Activated T-helper 17 cell treated with anti-CD3 and anti-CD28 coated beads, Interleukin-2, amount 50 U/mL, for 72 hours (primary cell): ENCODE results near the gene PAIP1. TPM values are rescaled to one million over a fixed set of nuclear protein-coding genes. Genes with fewer than 3 reads are reported as not detected.
"Not testable (repeated sequence)": the region's sequence is repeated elsewhere in the genome, so short reads cannot be mapped to it uniquely, and the experiment has no call there.

Experiments
- ATAC-seq: fragments of 150-1000 bp; cut with Tn5 transposase; replicated peaks from 2 replicates; pipeline ENCODE4 v1.10.0; 2021; ENCODE audit warnings: mild to moderate bottlenecking, moderate library complexity
- H3K27ac Mint-ChIP-seq: one replicate; pipeline ENCODE4 v1.8.0; 2022; ENCODE audit warnings: mixed read lengths
- H3K27me3 Mint-ChIP-seq: one replicate; pipeline ENCODE4 v1.8.0; 2022; ENCODE audit warnings: mixed read lengths
- H3K36me3 Mint-ChIP-seq: one replicate; pipeline ENCODE4 v1.8.0; 2022; ENCODE audit warnings: low read depth, mild to moderate bottlenecking, mixed read lengths
- H3K4me1 Mint-ChIP-seq: one replicate; pipeline ENCODE4 v1.8.0; 2022; ENCODE audit warnings: mixed read lengths
- H3K4me3 Mint-ChIP-seq: one replicate; pipeline ENCODE4 v1.8.0; 2022; ENCODE audit warnings: mild to moderate bottlenecking, mixed read lengths
- H3K9me3 Mint-ChIP-seq: one replicate; pipeline ENCODE4 v1.8.0; 2022; ENCODE audit warnings: mixed read lengths
- total RNA-seq, 2 donors: library from RNA; stranded (reverse); gene quantifications; one replicate each; pipeline ENCODE4 v1.2.3, GENCODE V29; 2022

PAIP1 gene
- total RNA-seq: 10 to 100 TPM; 28.3 to 43.6 TPM

GRCh38 chr5:43556857-43557542, at the start of gene PAIP1:
Gene PAIP1, minus strand, starts transcription at chr5:43557077. Its CDS starts 231 bp downstream, at chr5:43556846.
- Mint-ChIP-seq H3K27ac (peak within 1 kb of the TSS; percentile 96), H3K4me3 (no peak within 1 kb of the TSS), H3K4me1 (peaks cover 12% of the 10 kb centered on the region), H3K9me3 (no peaks in the 10 kb centered on the region), H3K36me3 (peaks cover 6% of the 10 kb centered on the region), H3K27me3 (no peaks in the 10 kb centered on the region)
- peak; percentile 74 for ATAC-seq

GRCh38 chr5:43606351-43606750, 49.5 kb upstream of the PAIP1 start:
- peaks cover 65% of the 10 kb centered on the region for H3K36me3 Mint-ChIP-seq
- peak overlapping the region; percentile 58 for H3K27ac Mint-ChIP-seq
- no peak for ATAC-seq
- no peaks in the 10 kb centered on the region for H3K9me3 Mint-ChIP-seq
- H3K4me3 Mint-ChIP-seq: no peak overlapping the region
- peaks cover 18% of the 10 kb centered on the region for H3K4me1 Mint-ChIP-seq
- H3K27me3 Mint-ChIP-seq: no peaks in the 10 kb centered on the region

- H3K27me3 Mint-ChIP-seq: no peaks in the 10 kb centered on the region
- no peaks in the 10 kb centered on the region for H3K9me3 Mint-ChIP-seq
- H3K27ac Mint-ChIP-seq: no peak overlapping the region
- peaks cover 49% of the 10 kb centered on the region for H3K36me3 Mint-ChIP-seq
- H3K4me1 Mint-ChIP-seq: peaks cover 18% of the 10 kb centered on the region
- peak overlapping the region; percentile 94 for H3K4me3 Mint-ChIP-seq
- ATAC-seq: no peak
Observed at GRCh38 chr5:43604699-43605098, 47.8 kb upstream of the PAIP1 start.

- Mint-ChIP-seq H3K4me1 (peaks cover 18% of the 10 kb centered on the region), H3K9me3 (no peaks in the 10 kb centered on the region), H3K36me3 (peaks cover 40% of the 10 kb centered on the region), H3K27ac (peak overlapping the region; percentile 93), H3K27me3 (no peaks in the 10 kb centered on the region), H3K4me3 (peak overlapping the region; percentile 94)
- peak; percentile 82 for ATAC-seq
Observed at GRCh38 chr5:43603344-43604217, 46.7 kb upstream of the PAIP1 start.

- H3K27ac Mint-ChIP-seq: peak within 1 kb of the TSS; percentile 93
- H3K27me3 Mint-ChIP-seq: no peaks in the 10 kb centered on the region
- no peaks in the 10 kb centered on the region for H3K9me3 Mint-ChIP-seq
- H3K4me3 Mint-ChIP-seq: peak within 1 kb of the TSS; percentile 94
- H3K36me3 Mint-ChIP-seq: peaks cover 38% of the 10 kb centered on the region
- ATAC-seq: peak; percentile 82
- H3K4me1 Mint-ChIP-seq: peaks cover 18% of the 10 kb centered on the region
Observed at GRCh38 chr5:43602461-43603343, 45.8 kb upstream of the PAIP1 start, which contains the start of gene NNT. Gene NNT, plus strand, starts transcription at chr5:43603180. Its CDS starts 6,016 bp downstream, at chr5:43609196.

GRCh38 chr5:43601454-43602260, 44.8 kb upstream of the PAIP1 start:
- Mint-ChIP-seq H3K9me3 (no peaks in the 10 kb centered on the region), H3K27ac (peak overlapping the region; percentile 93), H3K27me3 (no peaks in the 10 kb centered on the region), H3K4me1 (peaks cover 11% of the 10 kb centered on the region), H3K36me3 (peaks cover 28% of the 10 kb centered on the region), H3K4me3 (peak overlapping the region; percentile 94)
- ATAC-seq: no peak

GRCh38 chr5:43598927-43599326, 42.0 kb upstream of the PAIP1 start:
- not testable (repeated sequence) for H3K27ac Mint-ChIP-seq, H3K27me3 Mint-ChIP-seq, H3K9me3 Mint-ChIP-seq, H3K36me3 Mint-ChIP-seq, H3K4me3 Mint-ChIP-seq, ATAC-seq, H3K4me1 Mint-ChIP-seq

- Mint-ChIP-seq H3K36me3 (no peaks in the 10 kb centered on the region), H3K9me3 (no peaks in the 10 kb centered on the region), H3K27ac (no peak overlapping the region), H3K27me3 (no peaks in the 10 kb centered on the region), H3K4me3 (no peak overlapping the region), H3K4me1 (no peaks in the 10 kb centered on the region)
- no peak for ATAC-seq
Observed at GRCh38 chr5:43592363-43592762, 35.5 kb upstream of the PAIP1 start.

GRCh38 chr5:43590700-43591099, 33.8 kb upstream of the PAIP1 start:
- Mint-ChIP-seq H3K27me3 (no peaks in the 10 kb centered on the region), H3K4me3 (no peak overlapping the region), H3K9me3 (no peaks in the 10 kb centered on the region), H3K4me1 (no peaks in the 10 kb centered on the region), H3K27ac (no peak overlapping the region), H3K36me3 (no peaks in the 10 kb centered on the region)
- ATAC-seq: no peak

GRCh38 chr5:43589310-43589709, 32.4 kb upstream of the PAIP1 start:
- H3K4me1 Mint-ChIP-seq: no peaks in the 10 kb centered on the region
- H3K9me3 Mint-ChIP-seq: no peaks in the 10 kb centered on the region
- H3K4me3 Mint-ChIP-seq: no peak overlapping the region
- no peaks in the 10 kb centered on the region for H3K27me3 Mint-ChIP-seq
- no peak for ATAC-seq
- no peak overlapping the region for H3K27ac Mint-ChIP-seq
- H3K36me3 Mint-ChIP-seq: no peaks in the 10 kb centered on the region

GRCh38 chr5:43588842-43589241, 32.0 kb upstream of the PAIP1 start:
- ATAC-seq: no peak
- H3K27ac Mint-ChIP-seq: no peak overlapping the region
- H3K27me3 Mint-ChIP-seq: no peaks in the 10 kb centered on the region
- no peak overlapping the region for H3K4me3 Mint-ChIP-seq
- no peaks in the 10 kb centered on the region for H3K9me3 Mint-ChIP-seq
- H3K4me1 Mint-ChIP-seq: no peaks in the 10 kb centered on the region
- no peaks in the 10 kb centered on the region for H3K36me3 Mint-ChIP-seq

GRCh38 chr5:43584166-43584699, 27.4 kb upstream of the PAIP1 start:
- Mint-ChIP-seq H3K4me3 (no peak overlapping the region), H3K9me3 (no peaks in the 10 kb centered on the region), H3K36me3 (peaks cover 12% of the 10 kb centered on the region), H3K4me1 (peaks cover 6% of the 10 kb centered on the region), H3K27ac (no peak overlapping the region), H3K27me3 (no peaks in the 10 kb centered on the region)
- no peak for ATAC-seq

GRCh38 chr5:43583724-43584123, 26.8 kb upstream of the PAIP1 start:
- Mint-ChIP-seq H3K4me3 (no peak overlapping the region), H3K36me3 (peaks cover 12% of the 10 kb centered on the region), H3K27me3 (no peaks in the 10 kb centered on the region), H3K4me1 (peaks cover 6% of the 10 kb centered on the region), H3K9me3 (no peaks in the 10 kb centered on the region), H3K27ac (no peak overlapping the region)
- ATAC-seq: no peak
